ENCODE measurements around the gene NXPH1. TPM values are rescaled to one million over a fixed set of nuclear protein-coding genes. Genes with fewer than 3 reads are reported as not detected.

The NXPH1 gene
- total RNA-seq, 1 donor from 2014 or later: not detected

GRCh38 chr7:8751557-8752231, 318.3 kb downstream of the NXPH1 start:
- Histone ChIP-seq H3K27me3 (no peaks in the 10 kb centered on the region), H3K9me3 (no peaks in the 10 kb centered on the region), H3K36me3 (no peaks in the 10 kb centered on the region), H3K27ac (no peak overlapping the region), H3K4me1 (no peaks in the 10 kb centered on the region), H3K4me3 (no peak overlapping the region)
- DNase-seq (no peak), ATAC-seq (no peak)
- TF ChIP-seq, protein P1, sequence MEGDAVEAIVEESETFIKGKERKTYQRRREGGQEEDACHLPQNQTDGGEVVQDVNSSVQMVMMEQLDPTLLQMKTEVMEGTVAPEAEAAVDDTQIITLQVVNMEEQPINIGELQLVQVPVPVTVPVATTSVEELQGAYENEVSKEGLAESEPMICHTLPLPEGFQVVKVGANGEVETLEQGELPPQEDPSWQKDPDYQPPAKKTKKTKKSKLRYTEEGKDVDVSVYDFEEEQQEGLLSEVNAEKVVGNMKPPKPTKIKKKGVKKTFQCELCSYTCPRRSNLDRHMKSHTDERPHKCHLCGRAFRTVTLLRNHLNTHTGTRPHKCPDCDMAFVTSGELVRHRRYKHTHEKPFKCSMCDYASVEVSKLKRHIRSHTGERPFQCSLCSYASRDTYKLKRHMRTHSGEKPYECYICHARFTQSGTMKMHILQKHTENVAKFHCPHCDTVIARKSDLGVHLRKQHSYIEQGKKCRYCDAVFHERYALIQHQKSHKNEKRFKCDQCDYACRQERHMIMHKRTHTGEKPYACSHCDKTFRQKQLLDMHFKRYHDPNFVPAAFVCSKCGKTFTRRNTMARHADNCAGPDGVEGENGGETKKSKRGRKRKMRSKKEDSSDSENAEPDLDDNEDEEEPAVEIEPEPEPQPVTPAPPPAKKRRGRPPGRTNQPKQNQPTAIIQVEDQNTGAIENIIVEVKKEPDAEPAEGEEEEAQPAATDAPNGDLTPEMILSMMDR (IDR thresholded peaks at IDR 0.05): no peak
- intact Hi-C loops (cut with DNase I): no loop called here

DNA sequence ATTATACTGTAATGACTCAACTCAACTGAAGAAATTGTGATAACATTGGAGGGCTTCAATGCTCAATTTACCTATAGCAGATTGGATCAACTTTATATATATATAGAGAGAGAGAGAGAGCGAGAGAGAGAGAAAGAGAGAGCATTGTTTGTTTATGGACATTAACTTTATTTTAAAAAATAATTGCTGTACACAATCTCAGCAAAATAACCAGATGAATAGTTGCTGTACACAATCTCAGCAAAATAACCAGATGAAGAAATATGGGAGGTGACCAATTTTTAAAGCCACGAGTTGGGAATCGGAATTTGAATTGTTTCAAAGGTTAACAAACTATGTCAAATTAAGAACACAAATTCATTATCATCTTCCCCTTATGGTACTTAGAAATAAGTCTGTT, 319.9 kb downstream of the NXPH1 start:
- DNase-seq (no peak), ATAC-seq (no peak)
- Histone ChIP-seq H3K27me3 (no peaks in the 10 kb centered on the region), H3K9me3 (no peaks in the 10 kb centered on the region), H3K27ac (no peak overlapping the region), H3K36me3 (no peaks in the 10 kb centered on the region), H3K4me1 (no peaks in the 10 kb centered on the region), H3K4me3 (no peak overlapping the region)
- intact Hi-C loops (cut with DNase I): no loop called here
- TF ChIP-seq, protein P1 (IDR thresholded peaks at IDR 0.05): no peak

DNA sequence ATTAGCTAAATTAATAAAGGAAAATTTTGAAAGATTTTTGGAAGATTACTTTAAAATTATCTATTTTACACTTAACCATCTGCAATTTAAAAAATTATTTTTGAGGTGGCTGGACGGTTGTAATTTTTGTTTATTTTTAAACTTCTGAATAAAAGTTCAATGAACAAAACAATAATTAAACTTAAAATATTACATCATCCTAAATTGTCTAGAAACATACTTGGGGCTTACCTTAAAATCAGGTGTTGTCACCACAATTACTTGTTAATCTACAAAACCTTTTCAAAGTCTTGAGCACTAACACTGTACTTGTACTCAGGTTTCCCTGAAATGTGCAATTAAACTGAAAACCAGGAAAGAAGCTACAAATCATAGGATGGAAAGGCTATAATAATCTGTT, 328.3 kb downstream of the NXPH1 start:
- Histone ChIP-seq H3K36me3 (no peaks in the 10 kb centered on the region), H3K9me3 (no peaks in the 10 kb centered on the region), H3K4me1 (no peaks in the 10 kb centered on the region), H3K27ac (no peak overlapping the region), H3K27me3 (no peaks in the 10 kb centered on the region), H3K4me3 (no peak overlapping the region)
- DNase-seq (no peak), ATAC-seq (no peak)
- intact Hi-C loops (cut with DNase I): no loop called here
- TF ChIP-seq, protein P1 (IDR thresholded peaks at IDR 0.05): no peak

- ATAC-seq (no peak), DNase-seq (no peak)
- H3K9me3 ChIP-seq: no peaks in the 10 kb centered on the region
- H3K4me1 ChIP-seq: no peaks in the 10 kb centered on the region
- TF ChIP-seq, protein P1 (IDR thresholded peaks at IDR 0.05): no peak
- no peaks in the 10 kb centered on the region for H3K27me3 ChIP-seq
- no peak overlapping the region for H3K4me3 ChIP-seq
- H3K27ac ChIP-seq: no peak overlapping the region
- H3K36me3 ChIP-seq: no peaks in the 10 kb centered on the region
- intact Hi-C loops (cut with DNase I): no loop called here
These were observed 329.4 kb downstream of the NXPH1 start for GRCh38 chr7:8762803-8763202.

GRCh38 chr7:8765374-8765773, 332.0 kb downstream of the NXPH1 start:
- Histone ChIP-seq H3K27ac (no peak overlapping the region), H3K9me3 (no peaks in the 10 kb centered on the region), H3K4me1 (no peaks in the 10 kb centered on the region), H3K36me3 (no peaks in the 10 kb centered on the region), H3K4me3 (no peak overlapping the region), H3K27me3 (no peaks in the 10 kb centered on the region)
- DNase-seq (no peak), ATAC-seq (no peak)
- TF ChIP-seq, protein P1 (IDR thresholded peaks at IDR 0.05): no peak
- intact Hi-C loops (cut with DNase I): no loop called here

DNA sequence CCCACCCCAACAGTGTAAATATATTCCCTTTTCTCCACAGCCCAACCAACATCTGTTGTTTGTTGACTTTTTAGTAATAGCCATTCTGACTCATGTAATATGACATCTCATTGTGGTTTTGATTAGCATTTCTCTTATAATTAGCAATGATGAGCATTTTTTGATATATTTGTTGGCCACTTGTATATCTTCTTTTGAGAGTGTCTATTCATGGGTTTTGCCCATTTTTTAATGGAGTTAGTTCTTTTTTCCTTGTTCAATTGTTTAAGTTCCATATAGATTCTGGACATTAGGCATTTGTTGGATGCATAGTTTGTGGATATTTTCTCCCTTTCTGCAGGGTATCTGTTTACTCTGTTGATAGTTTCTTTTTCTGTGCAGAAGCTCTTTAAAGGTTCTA, 340.1 kb downstream of the NXPH1 start:
- H3K27ac ChIP-seq: no peak overlapping the region
- TF ChIP-seq, protein P1 (IDR thresholded peaks at IDR 0.05): no peak
- no peak for DNase-seq
- no peaks in the 10 kb centered on the region for H3K4me1 ChIP-seq
- no peaks in the 10 kb centered on the region for H3K36me3 ChIP-seq
- no peaks in the 10 kb centered on the region for H3K27me3 ChIP-seq
- no peaks in the 10 kb centered on the region for H3K9me3 ChIP-seq
- no peak overlapping the region for H3K4me3 ChIP-seq
- intact Hi-C loops (cut with DNase I): no loop called here
- ATAC-seq: no peak
